ENCODE measurements around the gene AFAP1. TPM values are rescaled to one million over a fixed set of nuclear protein-coding genes. Genes with fewer than 3 reads are reported as not detected.

Gene AFAP1
- polyA plus RNA-seq, 3 donors: not detected

GRCh38 chr4:7753271-7753670 lies 186.4 kb downstream of the AFAP1 start:
- Mint-ChIP-seq H3K4me3 (no peak overlapping the region), H3K27ac (no peak overlapping the region), H3K9me3 (peaks cover 0 to 3% (median 0%) of the 10 kb centered on the region in 7 donors), H3K4me1 (peaks cover 26% of the 10 kb centered on the region), H3K27me3 (ENCODE audit: low read depth in 3 of 3) (peaks cover 17 to 18% (median 17%) of the 10 kb centered on the region in 3 donors), H3K36me3 (no peaks in the 10 kb centered on the region)
- Histone ChIP-seq H3K9ac (ENCODE audit: insufficient read depth, low read length, poor library complexity, severe bottlenecking) (no peak overlapping the region), H3K4me3 (replicated peaks in 1 of 3; ENCODE audit: low read depth in 2 of 3, low read length in 3 of 3) (no peak overlapping the region), H4K20me1 (ENCODE audit: insufficient read depth, low read length) (no peaks in the 10 kb centered on the region), H3K4me2 (replicated peaks; ENCODE audit: extremely low read depth, low read length, poor library complexity, severe bottlenecking) (no peak overlapping the region), H3K4me1 (ENCODE audit: control insufficient read depth in 1 of 2, insufficient read depth in 2 of 2, low read length in 2 of 2) (peaks cover 23 to 24% of the 10 kb centered on the region in 2 donors), H3K9me3 (replicated peaks in 1 of 2; ENCODE audit: control insufficient read depth in 1 of 2, insufficient read depth in 1 of 2, low read length in 2 of 2) (no peaks in the 10 kb centered on the region), H3K36me3 (replicated peaks in 1 of 2; ENCODE audit: control insufficient read depth in 1 of 2, insufficient read depth in 2 of 2, low read length in 2 of 2) (no peaks in the 10 kb centered on the region), H3K79me2 (ENCODE audit: insufficient read depth, low read length) (no peaks in the 10 kb centered on the region), H3K27me3 (ENCODE audit: control insufficient read depth in 2 of 2, insufficient read depth in 2 of 2, low read length in 2 of 2) (no peaks in the 10 kb centered on the region), H2AFZ (ENCODE audit: insufficient read depth, low read depth, low read length, poor library complexity, severe bottlenecking) (no peak overlapping the region), H3K27ac (ENCODE audit: low read depth in 1 of 2, low read length in 2 of 2) (no peak overlapping the region)
- 97% methylated on average over 15 of the region's 15 CpGs for WGBS (ENCODE audit: insufficient coverage)
- TF ChIP-seq CTCF (IDR thresholded peaks at IDR 0.05): no peak
- intact Hi-C loops (cut with micrococcal nuclease): no loop called here
- DNase-seq: no peak

- H3K9ac ChIP-seq (ENCODE audit: insufficient read depth, low read length, poor library complexity, severe bottlenecking): no peak overlapping the region
- Mint-ChIP-seq H3K4me3 (no peak overlapping the region), H3K27me3 (ENCODE audit: low read depth in 3 of 3) (peaks cover 13 to 19% (median 17%) of the 10 kb centered on the region in 3 donors), H3K36me3 (no peaks in the 10 kb centered on the region), H3K4me1 (peaks cover 32% of the 10 kb centered on the region), H3K27ac (no peak overlapping the region), H3K9me3 (peaks cover 0 to 3% (median 0%) of the 10 kb centered on the region in 7 donors)
- intact Hi-C loops (cut with micrococcal nuclease): no loop called here
- no peak overlapping the region for H3K4me3 ChIP-seq (replicated peaks in 1 of 3; ENCODE audit: low read depth in 2 of 3, low read length in 3 of 3)
- no peaks in the 10 kb centered on the region for H3K79me2 ChIP-seq (ENCODE audit: insufficient read depth, low read length)
- no peak overlapping the region for H2AFZ ChIP-seq (ENCODE audit: insufficient read depth, low read depth, low read length, poor library complexity, severe bottlenecking)
- 76% methylated on average over 5 of the region's 6 CpGs for WGBS (ENCODE audit: insufficient coverage)
- peaks cover 29 to 31% of the 10 kb centered on the region in 2 donors for H3K4me1 ChIP-seq (ENCODE audit: control insufficient read depth in 1 of 2, insufficient read depth in 2 of 2, low read length in 2 of 2)
- no peak overlapping the region for H3K27ac ChIP-seq (ENCODE audit: low read depth in 1 of 2, low read length in 2 of 2)
- no peaks in the 10 kb centered on the region for H3K9me3 ChIP-seq (replicated peaks in 1 of 2; ENCODE audit: control insufficient read depth in 1 of 2, insufficient read depth in 1 of 2, low read length in 2 of 2)
- H3K27me3 ChIP-seq (ENCODE audit: control insufficient read depth in 2 of 2, insufficient read depth in 2 of 2, low read length in 2 of 2): no peaks in the 10 kb centered on the region
- no peak overlapping the region for H3K4me2 ChIP-seq (replicated peaks; ENCODE audit: extremely low read depth, low read length, poor library complexity, severe bottlenecking)
- no peak for TF ChIP-seq CTCF (IDR thresholded peaks at IDR 0.05)
- H3K36me3 ChIP-seq (replicated peaks in 1 of 2; ENCODE audit: control insufficient read depth in 1 of 2, insufficient read depth in 2 of 2, low read length in 2 of 2): no peaks in the 10 kb centered on the region
- H4K20me1 ChIP-seq (ENCODE audit: insufficient read depth, low read length): no peaks in the 10 kb centered on the region
- no peak for DNase-seq
Observed at GRCh38 chr4:7752649-7753048, 187.0 kb downstream of the AFAP1 start.
